ENCODE data around the gene FRA10AC1. TPM values are rescaled to one million over a fixed set of nuclear protein-coding genes. Genes with fewer than 3 reads are reported as not detected.
A peak's percentile ranks its signal among the peaks of the same experiment; 100 is the strongest.

FRA10AC1 gene
- 10 to 100 TPM in 3 of 6 donors, 1 to 10 TPM in 3; 7.4 to 28.9 (median 12.2) TPM for total RNA-seq

- Histone ChIP-seq H3K27ac (peak within 1 kb of the TSS; percentile 81 to 89 (median 86)), H3K4me3 (peak within 1 kb of the TSS; percentile 58 to 74 (median 66)), H3K27me3 (no peaks in the 10 kb centered on the region), H3K4me1 (peaks cover 10 to 20% (median 15%) of the 10 kb centered on the region in 4 donors), H3K36me3 (peaks cover 0 to 20% (median 6%) of the 10 kb centered on the region in 4 donors), H3K9me3 (no peaks in the 10 kb centered on the region)
- peak; percentile 98 to 99 for ATAC-seq (ENCODE audit: low FRiP score in 2 of 2)
- 0% methylated on average over 21 to 43 of the region's 52 CpGs for WGBS, 2 donors
- peak; percentile 94 to 97 for DNase-seq
- TF ChIP-seq EP300 (IDR thresholded peaks at IDR 0.05) (peak in 1 of 4 donors; percentile 80), POLR2A (IDR thresholded peaks at IDR 0.05) (peak in 3 of 4 donors; percentile 30 to 72 (median 52)), POLR2AphosphoS5 (IDR thresholded peaks at IDR 0.05) (peak; percentile 98), CTCF (IDR thresholded peaks at IDR 0.05) (peak; percentile 36 to 89 (median 62))
Observed at GRCh38 chr10:93702210-93703001, at the start of gene FRA10AC1. Gene FRA10AC1 (minus strand): TSS chr10:93702592. CDS start chr10:93700106, 2,486 bp downstream.

- Histone ChIP-seq H3K4me1 (peaks cover 0 to 10% (median 7%) of the 10 kb centered on the region in 4 donors), H3K4me3 (peak overlapping the region in 2 of 4 donors; percentile 26 to 30), H3K27ac (no peak overlapping the region), H3K27me3 (no peaks in the 10 kb centered on the region), H3K9me3 (no peaks in the 10 kb centered on the region), H3K36me3 (no peaks in the 10 kb centered on the region)
- DNase-seq (no peak), ATAC-seq (ENCODE audit: low FRiP score in 2 of 2) (peak in 1 of 2 donors; percentile 56)
- 5 to 13% methylated on average over 5 of the region's 5 CpGs for WGBS, 2 donors
- TF ChIP-seq CTCF (IDR thresholded peaks at IDR 0.05) (no peak), EP300 (IDR thresholded peaks at IDR 0.05) (no peak), POLR2AphosphoS5 (IDR thresholded peaks at IDR 0.05) (no peak), POLR2A (IDR thresholded peaks at IDR 0.05) (no peak)
Observed at GRCh38 chr10:93751832-93752231, 49.4 kb upstream of the FRA10AC1 start.

- no peaks in the 10 kb centered on the region for H3K27me3 ChIP-seq
- H3K36me3 ChIP-seq, result no peaks in the 10 kb centered on the region
- TF ChIP-seq CTCF (IDR thresholded peaks at IDR 0.05) (no peak), EP300 (IDR thresholded peaks at IDR 0.05) (no peak), POLR2AphosphoS5 (IDR thresholded peaks at IDR 0.05) (no peak), POLR2A (IDR thresholded peaks at IDR 0.05) (no peak)
- DNase-seq (no peak), ATAC-seq (ENCODE audit: low FRiP score in 2 of 2) (no peak)
- H3K27ac ChIP-seq, result no peak overlapping the region
- H3K9me3 ChIP-seq, result no peaks in the 10 kb centered on the region
- H3K4me3 ChIP-seq, result no peak overlapping the region
- WGBS, 2 donors, result 43 to 57% methylated on average over 6 of the region's 7 CpGs
- peaks cover 0 to 10% (median 7%) of the 10 kb centered on the region in 4 donors for H3K4me1 ChIP-seq
Observed at GRCh38 chr10:93751124-93751523, 48.7 kb upstream of the FRA10AC1 start.

- Histone ChIP-seq H3K4me1 (peaks cover 0 to 8% (median 7%) of the 10 kb centered on the region in 4 donors), H3K27ac (no peak overlapping the region), H3K4me3 (no peak overlapping the region), H3K27me3 (no peaks in the 10 kb centered on the region), H3K36me3 (no peaks in the 10 kb centered on the region), H3K9me3 (no peaks in the 10 kb centered on the region)
- WGBS, 2 donors, result 28 to 58% methylated on average over 5 of the region's 5 CpGs
- DNase-seq (no peak), ATAC-seq (ENCODE audit: low FRiP score in 2 of 2) (peak in 1 of 2 donors; percentile 45)
- TF ChIP-seq EP300 (IDR thresholded peaks at IDR 0.05), result no peak
- TF ChIP-seq CTCF (IDR thresholded peaks at IDR 0.05), result no peak
- TF ChIP-seq POLR2AphosphoS5 (IDR thresholded peaks at IDR 0.05), result no peak
- no peak for TF ChIP-seq POLR2A (IDR thresholded peaks at IDR 0.05)
Observed at GRCh38 chr10:93749218-93749799, 46.9 kb upstream of the FRA10AC1 start.
